HepG2 (cell line): Measurements from ENCODE around the gene MYO10. TPM values are rescaled to one million over a fixed set of nuclear protein-coding genes. Genes with fewer than 3 reads are reported as not detected.

ENCODE experiments used
- AKAP8 ChIP-seq: sonication (generic); formaldehyde crosslinking; IDR thresholded peaks from 2 replicates; pipeline ENCODE4 v1.5.1; 2020; ENCODE audit warnings: mild to moderate bottlenecking, missing genetic modification reagents
- GABPA ChIP-seq, 2 experiments: IDR thresholded peaks; 2 replicates each; pipeline ENCODE4 v1.6.1; 2011 to 2016; ENCODE audit warnings: low read depth in 2 of 2, low read length in 1 of 2, missing biosample characterization in 1 of 2, missing genetic modification characterization in 1 of 2
- NR2F2 ChIP-seq: IDR thresholded peaks from 2 replicates; pipeline ENCODE4 v1.6.1; 2012; ENCODE audit warnings: low read depth, inconsistent platforms, borderline replicate concordance
- PHF5A ChIP-seq: IDR thresholded peaks from one replicate; pipeline ENCODE4 v1.6.1; 2018; ENCODE audit warnings: low read depth, missing genetic modification reagents; ENCODE audit not compliant: unreplicated experiment
- PTBP1 ChIP-seq: fragments of 200-400 bp; formaldehyde crosslinking; IDR thresholded peaks from 2 replicates; pipeline ENCODE4 v1.6.1; 2018; ENCODE audit warnings: low read length, low read depth; ENCODE audit not compliant: poor library complexity, severe bottlenecking
- TFE3 ChIP-seq: IDR thresholded peaks from 2 replicates; pipeline ENCODE4 v1.6.1; 2016
- THAP11 ChIP-seq: IDR thresholded peaks from 2 replicates; pipeline ENCODE4 v1.6.1; 2016; ENCODE audit warnings: missing biosample characterization, missing genetic modification reagents
- YEATS4 ChIP-seq: sonication (generic); formaldehyde crosslinking; IDR thresholded peaks from 2 replicates; pipeline ENCODE4 v1.4.0; 2020; ENCODE audit warnings: missing genetic modification reagents, borderline replicate concordance
- ZEB1 ChIP-seq: IDR thresholded peaks from 2 replicates; pipeline ENCODE4 v1.6.1; 2012; ENCODE audit warnings: mild to moderate bottlenecking, low read depth, inconsistent platforms; ENCODE audit not compliant: insufficient replicate concordance
- ZMYM3 ChIP-seq: sonication (generic); formaldehyde crosslinking; IDR thresholded peaks from 2 replicates; pipeline ENCODE4 v1.5.1; 2020; ENCODE audit warnings: mild to moderate bottlenecking, missing genetic modification reagents
- ZNF20 ChIP-seq: sonication (generic); formaldehyde crosslinking; IDR thresholded peaks from 2 replicates; pipeline ENCODE4 v1.4.0; 2020; ENCODE audit warnings: mild to moderate bottlenecking, moderate library complexity, missing genetic modification reagents
- ZNF256 ChIP-seq: sonication (generic); formaldehyde crosslinking; conservative IDR thresholded peaks from 2 replicates; pipeline ENCODE4 v1.4.0; 2020; ENCODE audit warnings: missing genetic modification reagents
- ZNF264 ChIP-seq: sonication (generic); formaldehyde crosslinking; IDR thresholded peaks from 2 replicates; pipeline ENCODE4 v1.4.0; 2020; ENCODE audit warnings: missing genetic modification reagents
- ZNF331 ChIP-seq: sonication (generic); formaldehyde crosslinking; IDR thresholded peaks from 2 replicates; pipeline ENCODE4 v1.4.0; 2020; ENCODE audit warnings: missing genetic modification reagents
- ZNF496 ChIP-seq: sonication (generic); formaldehyde crosslinking; IDR thresholded peaks from 2 replicates; pipeline ENCODE4 v1.8.1; 2023; ENCODE audit warnings: mild to moderate bottlenecking, moderate library complexity, missing genetic modification reagents; ENCODE audit not compliant: insufficient replicate concordance
- ZNF503 ChIP-seq: sonication (generic); formaldehyde crosslinking; IDR thresholded peaks from 2 replicates; pipeline ENCODE4 v1.4.0; 2020; ENCODE audit warnings: missing genetic modification reagents
- ZNF562 ChIP-seq: sonication (generic); formaldehyde crosslinking; IDR thresholded peaks from 2 replicates; pipeline ENCODE4 v1.8.0; 2022; ENCODE audit warnings: missing genetic modification reagents, borderline replicate concordance
- ZNF570 ChIP-seq: sonication (generic); formaldehyde crosslinking; IDR thresholded peaks from 2 replicates; pipeline ENCODE4 v1.4.0; 2020; ENCODE audit warnings: mild to moderate bottlenecking, missing genetic modification reagents, borderline replicate concordance
- ZNF605 ChIP-seq: sonication (generic); formaldehyde crosslinking; IDR thresholded peaks from 2 replicates; pipeline ENCODE4 v1.8.0; 2022; ENCODE audit warnings: mild to moderate bottlenecking, missing genetic modification reagents
- ZNF674 ChIP-seq: sonication (generic); formaldehyde crosslinking; IDR thresholded peaks from 2 replicates; pipeline ENCODE4 v1.5.0; 2020; ENCODE audit warnings: low read depth, mild to moderate bottlenecking, missing genetic modification reagents
- ZNF749 ChIP-seq: sonication (generic); formaldehyde crosslinking; IDR thresholded peaks from 2 replicates; pipeline ENCODE4 v1.8.0; 2022; ENCODE audit warnings: mild to moderate bottlenecking, missing genetic modification reagents, moderate library complexity, borderline replicate concordance
- ZNF75D ChIP-seq: sonication (generic); formaldehyde crosslinking; IDR thresholded peaks from 2 replicates; pipeline ENCODE4 v1.8.1; 2023; ENCODE audit warnings: missing genetic modification reagents, mild to moderate bottlenecking, borderline replicate concordance
- polyA plus RNA-seq, 8 experiments: library from polyadenylated mRNA; depleted of rRNA in 3 of 8; stranded (reverse) in 7 of 8; unstranded in 1 of 8; fragments of >200 nt; fragmentation: Illumina TruSeq in 4 of 8; extraction: Trizol in 4 of 8; gene quantifications; 2 replicates each; pipeline versions ENCODE4 v1.2.1 to v1.2.3, GENCODE V29; 2011 to 2016; ENCODE audit warnings: low read depth in 4 of 8, missing spikeins in 1 of 8, mixed read lengths in 1 of 8; ENCODE audit not compliant: insufficient read depth in 1 of 8
- total RNA-seq, 5 experiments: library from RNA; depleted of rRNA; stranded (reverse); fragments of >200 nt; fragmentation: Illumina TruSeq; extraction: Trizol; gene quantifications; 2 replicates each; pipeline ENCODE4 v1.2.3, GENCODE V29; 2016; ENCODE audit warnings: low read depth in 1 of 5
- TF ChIP-seq, protein P1 (sequence below): sonication (generic); formaldehyde crosslinking; IDR thresholded peaks from 2 replicates; pipeline ENCODE4; 2020; ENCODE audit warnings: missing genetic modification reagents, mild to moderate bottlenecking, borderline replicate concordance
- TF ChIP-seq, protein P2 (sequence below): sonication (generic); formaldehyde crosslinking; IDR thresholded peaks from 2 replicates; pipeline ENCODE4 v1.8.0; 2022; ENCODE audit warnings: missing genetic modification reagents, mild to moderate bottlenecking, inconsistent platforms, borderline replicate concordance

The MYO10 gene
- total and polyA plus RNA-seq, 2 of the 13 experiments (the other 11 are each of a cell fraction or from before 2014, with no cell fraction given), result 4.5 to 14.0 TPM

DNA sequence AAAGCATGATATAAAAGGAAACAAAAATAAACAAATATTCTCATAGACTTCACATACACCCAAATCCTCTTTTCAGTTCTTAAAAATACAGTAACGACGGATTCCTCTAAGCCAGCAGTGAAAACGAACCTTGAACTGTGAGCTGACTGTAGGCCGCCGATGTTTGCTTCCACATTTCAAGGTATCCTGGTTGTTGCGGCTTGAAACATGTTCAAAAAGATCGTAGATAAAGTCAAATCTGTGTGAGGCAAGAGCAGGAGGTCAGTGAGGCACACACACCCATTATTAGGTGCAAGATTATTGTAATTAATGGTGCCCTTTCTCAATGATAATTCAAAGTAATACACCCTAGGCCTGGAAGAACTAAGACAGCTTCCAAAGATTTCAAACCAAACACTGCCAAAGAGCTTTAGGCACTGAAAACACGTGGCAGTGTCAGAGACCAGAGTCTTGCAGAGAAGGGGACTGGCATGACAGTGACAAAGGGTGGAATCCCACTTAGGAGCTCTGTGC, 178.0 kb downstream of the MYO10 start (continued):
- TF ChIP-seq ZNF503 (CRISPR knock-in tag) (no peak), ZNF496 (no peak), THAP11 (CRISPR knock-in tag) (no peak), ZNF749 (CRISPR knock-in tag) (no peak), AKAP8 (CRISPR knock-in tag) (no peak), ZNF570 (no peak), ZEB1 (no peak), YEATS4 (peak; percentile 48; the same call in 1 of the 2 replicates), ZNF256 (CRISPR knock-in tag) (no peak), ZNF264 (CRISPR knock-in tag) (no peak), ZNF75D (CRISPR knock-in tag) (no peak), ZNF674 (CRISPR knock-in tag) (no peak), TFE3 (CRISPR knock-in tag) (0 out of 2 replicates have a peak, but pooled peaks have one; percentile 32), ZNF605 (CRISPR knock-in tag) (no peak), ZNF562 (CRISPR knock-in tag) (no peak), ZNF331 (CRISPR knock-in tag) (no peak; the same call in 1 of the 2 replicates), PHF5A (CRISPR knock-in tag) (no peak), PTBP1 (no peak), ZNF20 (no peak), GABPA (IDR thresholded peaks at IDR 0.05; ENCODE audit: low read depth, low read length) (no peak), GABPA (CRISPR knock-in tag; IDR thresholded peaks at IDR 0.05; ENCODE audit: low read depth) (no peak), ZMYM3 (CRISPR knock-in tag) (no peak; the same call in 1 of the 2 replicates), NR2F2 (peak; percentile 56; the same call in 1 of the 2 replicates)
- TF ChIP-seq, protein P1, sequence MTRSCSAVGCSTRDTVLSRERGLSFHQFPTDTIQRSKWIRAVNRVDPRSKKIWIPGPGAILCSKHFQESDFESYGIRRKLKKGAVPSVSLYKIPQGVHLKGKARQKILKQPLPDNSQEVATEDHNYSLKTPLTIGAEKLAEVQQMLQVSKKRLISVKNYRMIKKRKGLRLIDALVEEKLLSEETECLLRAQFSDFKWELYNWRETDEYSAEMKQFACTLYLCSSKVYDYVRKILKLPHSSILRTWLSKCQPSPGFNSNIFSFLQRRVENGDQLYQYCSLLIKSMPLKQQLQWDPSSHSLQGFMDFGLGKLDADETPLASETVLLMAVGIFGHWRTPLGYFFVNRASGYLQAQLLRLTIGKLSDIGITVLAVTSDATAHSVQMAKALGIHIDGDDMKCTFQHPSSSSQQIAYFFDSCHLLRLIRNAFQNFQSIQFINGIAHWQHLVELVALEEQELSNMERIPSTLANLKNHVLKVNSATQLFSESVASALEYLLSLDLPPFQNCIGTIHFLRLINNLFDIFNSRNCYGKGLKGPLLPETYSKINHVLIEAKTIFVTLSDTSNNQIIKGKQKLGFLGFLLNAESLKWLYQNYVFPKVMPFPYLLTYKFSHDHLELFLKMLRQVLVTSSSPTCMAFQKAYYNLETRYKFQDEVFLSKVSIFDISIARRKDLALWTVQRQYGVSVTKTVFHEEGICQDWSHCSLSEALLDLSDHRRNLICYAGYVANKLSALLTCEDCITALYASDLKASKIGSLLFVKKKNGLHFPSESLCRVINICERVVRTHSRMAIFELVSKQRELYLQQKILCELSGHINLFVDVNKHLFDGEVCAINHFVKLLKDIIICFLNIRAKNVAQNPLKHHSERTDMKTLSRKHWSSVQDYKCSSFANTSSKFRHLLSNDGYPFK (CRISPR knock-in tag), result no peak
- TF ChIP-seq, protein P2, sequence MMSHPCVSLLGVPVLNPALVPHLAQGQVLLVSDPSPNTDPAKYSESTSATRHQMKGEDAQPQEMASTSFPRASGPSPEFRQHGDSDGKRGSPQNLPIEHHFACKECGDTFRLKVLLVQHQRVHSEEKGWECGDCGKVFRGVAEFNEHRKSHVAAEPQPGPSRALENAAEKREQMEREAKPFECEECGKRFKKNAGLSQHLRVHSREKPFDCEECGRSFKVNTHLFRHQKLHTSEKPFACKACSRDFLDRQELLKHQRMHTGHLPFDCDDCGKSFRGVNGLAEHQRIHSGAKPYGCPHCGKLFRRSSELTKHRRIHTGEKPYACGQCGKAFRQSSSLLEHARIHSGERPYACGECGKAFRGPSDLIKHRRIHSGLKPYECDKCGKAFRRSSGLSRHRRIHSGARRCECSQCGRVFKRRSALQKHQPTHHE, result no peak
